GM19438 (cell line): ENCODE measurements around the gene GNAQ.

Source experiments
- ATAC-seq: cut with Tn5 transposase; IDR thresholded peaks from one replicate; pipeline ENCODE4 v1.9.1; 2021; ENCODE audit warnings: low read depth; ENCODE audit not compliant: unreplicated experiment

Gene GNAQ

GRCh38 chr9:77830618-77831285 is 200.9 kb downstream of the GNAQ start:
- no peak for ATAC-seq

DNA sequence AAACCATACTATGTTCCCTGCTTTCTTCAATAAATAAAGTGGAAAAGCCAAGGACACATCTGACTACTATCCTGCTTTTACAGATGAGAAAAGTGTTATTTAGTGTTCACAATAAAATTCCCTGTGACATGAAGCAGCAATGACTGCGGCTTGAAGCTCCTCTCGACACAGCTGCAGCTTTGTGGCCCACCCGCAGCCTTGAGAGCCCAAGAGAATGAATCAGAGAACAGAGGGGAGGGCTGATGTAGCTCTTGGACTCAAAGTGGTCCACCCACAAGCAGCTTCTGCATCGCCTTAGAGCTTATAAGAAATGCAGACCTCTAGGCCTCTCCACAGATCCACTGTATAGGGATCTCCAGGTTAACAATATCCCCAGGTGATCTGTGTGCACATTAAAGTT is 202.2 kb downstream of the GNAQ start:
- ATAC-seq = no peak

DNA sequence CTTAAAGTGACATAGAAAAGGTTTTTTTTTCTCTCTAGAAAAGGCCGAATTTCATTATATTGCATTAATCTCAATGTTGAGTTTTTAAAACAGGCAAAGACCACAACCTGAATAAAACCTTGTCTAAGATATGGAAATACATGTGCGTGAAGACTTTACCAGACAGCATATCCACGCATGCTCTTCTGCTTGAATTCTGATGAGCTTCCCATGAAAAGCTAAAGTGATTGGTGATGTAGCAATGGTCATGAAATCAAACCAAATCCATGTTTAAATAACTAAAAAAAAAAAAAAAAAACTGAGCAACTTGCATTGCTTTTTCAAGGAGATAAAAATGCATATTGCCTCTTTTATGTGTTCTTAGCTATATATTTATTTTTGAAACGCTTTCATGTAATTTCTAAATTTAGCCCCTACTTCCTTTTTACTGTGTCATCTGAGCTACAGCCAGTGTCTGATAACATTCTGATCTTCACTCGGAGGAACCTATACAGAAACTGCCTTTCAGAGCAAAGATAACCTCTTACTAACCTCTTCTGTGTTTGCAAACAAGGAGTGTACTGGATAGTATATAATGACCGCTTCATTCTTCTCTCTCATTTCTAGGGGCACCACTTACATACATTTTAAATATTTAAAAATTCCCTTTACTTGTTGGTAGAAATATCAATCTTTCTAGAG is 204.4 kb downstream of the GNAQ start:
- ATAC-seq = no peak

DNA sequence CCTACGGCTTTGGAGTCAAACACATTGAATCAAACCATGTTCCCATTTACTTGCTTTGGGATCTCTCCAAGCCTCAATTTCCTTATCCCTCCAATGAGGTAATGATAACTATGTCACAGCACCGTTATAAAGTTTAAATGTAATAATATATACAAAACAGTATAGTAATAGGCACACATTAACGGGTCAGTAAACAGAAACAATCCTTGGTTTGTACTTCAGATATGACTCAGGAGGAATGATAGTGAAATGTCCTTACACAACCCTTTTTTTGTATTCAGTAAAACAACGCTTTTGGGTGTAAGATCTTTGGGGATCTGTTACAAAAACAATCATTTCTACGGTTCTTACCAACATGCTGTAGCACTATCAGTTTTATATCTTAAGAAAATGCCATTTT is 205.0 kb downstream of the GNAQ start:
- ATAC-seq = no peak

DNA sequence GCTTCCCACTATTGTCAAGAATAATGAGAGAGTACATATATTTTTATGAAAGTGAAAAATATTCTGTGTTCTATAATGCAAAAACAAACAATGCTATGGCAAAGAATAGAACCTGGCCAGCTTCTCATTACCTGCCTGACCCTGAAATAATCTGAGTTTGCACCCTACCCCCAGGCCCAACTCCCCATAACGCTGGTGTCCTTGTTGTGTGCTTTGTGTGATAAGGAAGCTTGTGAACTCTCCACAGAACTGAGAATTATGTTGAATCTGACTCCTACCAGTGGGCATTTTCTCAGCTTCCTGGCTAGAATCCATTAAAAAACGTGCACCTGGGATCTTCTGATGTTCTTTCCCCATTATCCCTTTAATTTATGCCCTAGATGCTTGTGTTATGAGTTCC is 205.5 kb downstream of the GNAQ start:
- ATAC-seq = no peak

DNA sequence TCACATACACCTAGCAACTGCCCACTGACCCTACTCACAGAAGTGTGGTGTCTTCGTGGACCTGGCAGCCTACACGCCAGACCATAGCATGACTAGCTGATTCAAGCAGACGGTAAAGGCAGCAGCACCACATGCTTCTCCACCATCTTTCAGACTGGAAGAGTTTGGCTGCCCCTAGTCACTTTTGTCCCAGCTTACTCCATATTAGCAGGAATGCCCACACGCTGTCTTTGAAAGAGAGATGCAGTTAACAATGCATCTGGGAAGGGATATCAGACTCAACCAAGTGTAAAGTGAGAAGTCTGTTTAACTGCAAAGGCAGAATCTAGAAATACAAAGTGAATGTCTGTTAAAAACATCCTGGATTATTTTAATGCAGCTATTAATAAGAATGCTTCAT is 206.2 kb downstream of the GNAQ start:
- no peak for ATAC-seq

- ATAC-seq = no peak
Observed at GRCh38 chr9:77820293-77820954, 211.2 kb downstream of the GNAQ start.

DNA sequence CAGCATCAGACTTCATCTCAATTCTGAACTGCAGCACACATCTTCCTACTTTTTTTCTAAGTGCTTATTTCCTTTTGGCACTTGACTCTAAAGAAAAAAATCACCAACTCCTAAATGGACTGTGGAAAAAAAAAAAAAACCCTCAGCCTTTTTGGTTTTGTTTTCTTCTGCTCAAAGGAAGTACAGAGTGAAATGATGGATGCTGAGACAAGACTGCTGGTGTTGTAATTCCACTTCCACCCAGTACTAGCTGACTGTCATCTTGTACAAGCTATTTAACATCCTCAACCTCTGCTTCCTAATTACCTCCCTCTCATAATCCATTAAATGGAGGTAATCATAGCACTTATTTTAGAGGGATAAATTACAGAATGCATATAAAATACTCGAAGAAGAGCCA is 212.0 kb downstream of the GNAQ start:
- ATAC-seq = no peak

DNA sequence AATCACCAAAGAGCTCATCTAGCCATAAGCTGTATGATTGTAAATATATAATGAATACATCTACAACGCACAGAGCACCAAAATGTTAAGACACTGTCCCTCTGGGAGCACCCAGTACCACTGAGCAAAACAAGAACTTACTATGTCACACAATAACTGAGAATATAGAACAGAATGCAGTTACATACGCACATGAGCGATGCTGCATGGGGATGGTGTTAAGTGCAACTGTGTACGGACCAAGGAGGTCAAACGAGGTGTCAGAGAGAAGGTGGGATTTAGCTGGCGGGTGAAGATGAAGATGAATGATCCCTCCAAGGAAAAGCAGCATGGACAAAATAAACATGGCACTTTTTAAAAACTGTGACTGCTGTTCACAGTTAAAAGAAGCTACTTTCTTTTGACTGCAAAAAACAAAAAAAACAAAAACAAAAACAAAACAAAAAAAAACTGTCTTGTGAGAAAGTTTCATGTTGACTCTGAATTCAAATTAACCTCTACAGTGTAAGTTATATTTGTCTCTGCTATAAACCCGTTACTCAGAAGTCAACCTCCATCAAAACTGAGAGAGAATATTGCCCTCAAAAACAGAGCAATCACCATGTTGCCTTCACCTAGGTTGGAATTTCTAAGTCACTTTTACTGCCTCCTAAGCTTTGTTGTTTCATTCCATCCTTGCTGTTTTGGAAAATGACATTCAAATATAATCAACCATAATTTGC is 213.9 kb downstream of the GNAQ start:
- no peak for ATAC-seq

DNA sequence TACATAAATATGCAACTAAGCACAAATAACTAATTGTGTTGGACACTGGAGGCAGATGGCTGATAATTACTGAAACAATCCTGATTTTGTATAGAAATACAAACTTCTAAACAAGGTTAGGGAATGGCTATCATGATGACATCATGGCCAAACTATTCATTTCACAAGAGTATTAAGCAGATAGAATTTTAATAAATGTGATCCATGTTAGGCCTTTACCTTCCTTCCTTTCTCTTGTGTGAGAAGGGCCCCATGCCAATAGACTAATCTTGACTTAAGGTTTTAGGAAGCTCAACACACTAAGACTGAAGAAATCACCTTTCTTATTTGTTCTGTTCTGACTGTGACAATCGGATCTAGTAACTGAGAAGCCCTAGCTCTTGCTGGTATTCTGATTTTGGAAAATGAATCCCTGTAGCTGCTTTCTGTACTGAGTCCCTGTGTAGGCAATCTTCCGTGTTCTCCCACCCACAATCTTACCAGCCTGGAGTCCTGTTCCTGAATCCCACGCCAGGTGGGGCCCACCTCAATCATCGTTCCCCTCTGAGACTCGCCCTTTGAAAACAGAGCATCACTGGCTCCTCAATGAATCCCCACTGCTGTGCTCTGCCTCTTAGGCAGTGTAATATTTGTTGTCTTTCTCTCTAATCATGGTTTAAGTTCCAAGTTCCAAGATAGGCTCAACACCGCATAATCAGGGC is 214.8 kb downstream of the GNAQ start:
- no peak for ATAC-seq

GRCh38 chr9:77815260-77815659 is 216.4 kb downstream of the GNAQ start:
- no peak for ATAC-seq

GRCh38 chr9:77811832-77812231 is 219.8 kb downstream of the GNAQ start:
- ATAC-seq = no peak

DNA sequence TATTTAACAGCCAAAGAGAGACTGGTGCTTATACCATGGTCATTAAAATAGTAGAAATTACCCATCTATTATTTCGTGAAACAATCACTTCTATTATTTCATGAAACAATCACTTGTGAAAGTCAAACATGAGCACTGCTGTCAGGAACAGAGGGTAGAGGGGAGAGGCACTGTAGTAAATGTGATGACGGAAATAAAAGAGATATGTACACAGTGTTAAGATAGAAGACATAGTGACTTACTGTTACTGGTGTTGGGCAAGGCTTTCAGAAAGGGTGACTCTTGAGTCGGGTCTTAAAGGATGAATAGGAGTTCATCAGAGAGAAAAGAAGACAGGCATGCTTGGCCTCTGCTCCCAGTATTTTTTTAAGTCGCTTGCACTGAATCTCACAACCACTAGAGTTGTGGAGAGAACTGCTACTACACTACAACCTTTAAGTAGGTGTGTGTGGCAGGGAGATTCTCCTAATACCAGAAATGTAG is 220.9 kb downstream of the GNAQ start:
- ATAC-seq = no peak

- no peak for ATAC-seq
Observed at GRCh38 chr9:77810047-77810446, 221.6 kb downstream of the GNAQ start.

GRCh38 chr9:77809552-77809951 is 222.1 kb downstream of the GNAQ start:
- ATAC-seq = no peak

GRCh38 chr9:77808751-77809081 is 222.9 kb downstream of the GNAQ start:
- no peak for ATAC-seq

DNA sequence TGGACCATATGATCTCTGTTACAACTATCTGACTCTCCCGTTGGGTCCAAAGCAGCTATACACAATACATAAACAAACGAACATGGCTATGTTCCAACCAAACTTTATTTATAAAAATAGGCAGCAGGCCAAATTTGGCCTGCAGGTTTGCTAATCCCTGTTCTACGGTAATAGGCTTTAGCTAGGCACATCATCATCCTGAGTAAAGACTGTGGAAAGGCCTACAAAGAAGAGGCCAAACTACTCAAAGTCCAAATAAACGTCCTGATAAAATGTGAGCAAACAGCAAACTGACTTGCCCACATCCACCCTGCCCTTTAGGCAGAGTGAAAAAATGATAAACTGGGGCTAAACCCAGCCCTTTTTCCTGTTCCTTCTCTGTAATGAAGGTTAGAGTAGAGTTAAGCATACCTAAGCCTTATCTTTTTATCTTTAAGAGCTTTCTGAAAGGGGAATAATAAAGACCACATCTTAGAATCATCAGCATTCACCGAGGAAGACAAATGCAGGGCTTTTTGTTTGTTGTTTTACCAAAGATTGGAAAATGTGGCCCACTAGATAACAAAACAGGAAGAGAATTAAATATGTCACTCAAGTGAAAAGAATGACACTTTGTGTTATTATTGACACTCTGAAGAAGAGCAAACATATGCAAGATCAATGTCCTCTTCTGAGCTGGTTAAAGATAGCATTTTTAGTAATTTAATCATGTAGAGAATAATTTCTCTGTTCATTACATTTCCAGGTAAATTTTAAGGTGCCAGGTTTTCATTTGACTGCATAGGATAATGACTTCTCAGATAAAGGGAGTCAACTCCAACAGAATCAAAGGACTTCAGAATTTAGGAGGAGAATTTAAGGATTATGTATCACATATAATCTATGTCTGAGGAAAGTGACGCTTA is 223.5 kb downstream of the GNAQ start:
- ATAC-seq = no peak

DNA sequence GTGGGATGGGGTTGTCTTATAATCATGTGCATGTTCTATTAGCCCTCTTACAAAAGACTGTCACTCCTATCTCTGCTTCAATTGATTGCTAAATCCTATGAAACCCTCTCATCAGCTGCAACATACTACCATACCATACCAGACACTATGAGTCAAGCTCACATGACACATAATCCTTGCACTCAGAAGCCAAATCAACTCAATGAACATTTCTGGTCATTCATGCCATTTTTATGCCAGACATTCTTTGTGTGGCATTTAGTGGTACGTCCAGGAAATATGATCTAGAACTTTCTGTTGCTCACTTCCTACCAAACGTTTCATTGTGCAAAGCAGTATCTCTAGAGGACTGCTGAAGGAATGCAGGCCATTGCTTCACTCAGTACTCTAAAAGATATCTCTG is 224.3 kb downstream of the GNAQ start:
- ATAC-seq = no peak

GRCh38 chr9:77806741-77807140 is 224.9 kb downstream of the GNAQ start:
- no peak for ATAC-seq

DNA sequence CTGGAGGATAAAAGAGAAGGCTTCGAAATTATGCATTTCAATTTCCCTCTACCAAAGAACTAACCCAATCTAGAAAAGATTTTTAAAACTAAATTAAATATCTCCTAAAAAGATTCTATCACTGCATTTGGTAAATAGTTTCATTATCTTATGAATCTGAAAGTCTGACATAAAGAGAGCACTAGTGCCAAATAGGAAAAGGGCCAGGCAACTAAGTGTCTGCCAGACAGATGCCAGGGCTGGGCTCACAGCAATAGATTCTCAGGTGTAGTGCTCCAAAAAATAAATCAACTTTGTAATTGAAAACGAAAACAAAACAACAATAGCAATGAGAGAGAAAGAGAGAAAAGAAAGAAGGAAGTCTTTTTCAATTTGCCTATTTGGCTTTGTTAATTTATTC is 225.8 kb downstream of the GNAQ start:
- no peak for ATAC-seq
